HepG2 (cell line): ENCODE results near the gene PRCD. TPM values are rescaled to one million over a fixed set of nuclear protein-coding genes. Genes with fewer than 3 reads are reported as not detected.

Source experiments
- ARID2 ChIP-seq: sonication (generic); formaldehyde crosslinking; IDR thresholded peaks from 2 replicates; pipeline ENCODE4 v1.8.1; 2022; ENCODE audit warnings: mild to moderate bottlenecking, missing genetic modification reagents, borderline replicate concordance
- BHLHE40 ChIP-seq: IDR thresholded peaks from 2 replicates; pipeline ENCODE4 v1.6.1; 2011; ENCODE audit warnings: low read length, improper control_type of control experiment
- CREB3 ChIP-seq: sonication (generic); formaldehyde crosslinking; IDR thresholded peaks from 2 replicates; pipeline ENCODE4 v1.5.0; 2020; ENCODE audit warnings: missing genetic modification reagents
- FOSL2 ChIP-seq: sonication (generic); formaldehyde crosslinking; IDR thresholded peaks from 2 replicates; pipeline ENCODE4 v1.4.0; 2020; ENCODE audit warnings: missing genetic modification reagents
- MAFK ChIP-seq, 2 experiments: IDR thresholded peaks in 1 of 2; conservative IDR thresholded peaks in 1 of 2; 2 replicates each; pipeline ENCODE4 v1.6.1; 2011; ENCODE audit warnings: improper control_type of control experiment in 2 of 2, low read length in 2 of 2
- MTA1 ChIP-seq: sonication (generic); formaldehyde crosslinking; IDR thresholded peaks from 2 replicates; pipeline ENCODE4 v1.4.0; 2020; ENCODE audit warnings: missing genetic modification reagents, mild to moderate bottlenecking, borderline replicate concordance
- NR2F6 ChIP-seq, 2 experiments: IDR thresholded peaks; 2 replicates each; pipeline ENCODE4 v1.6.1; 2016; ENCODE audit warnings: antibody characterized with exemption in 1 of 2, mild to moderate bottlenecking in 1 of 2
- SMAD1 ChIP-seq: sonication (generic); formaldehyde crosslinking; IDR thresholded peaks from 2 replicates; pipeline ENCODE4 v1.4.0; 2020; ENCODE audit warnings: missing genetic modification reagents, low read depth, mild to moderate bottlenecking, borderline replicate concordance
- SUZ12 ChIP-seq: fragments of 150-350 bp; IDR thresholded peaks from 2 replicates; pipeline ENCODE4 v1.6.1; 2014; ENCODE audit warnings: low read depth, low read length
- ZFP62 ChIP-seq: sonication (generic); formaldehyde crosslinking; IDR thresholded peaks from 2 replicates; pipeline ENCODE4 v1.4.0; 2020; ENCODE audit warnings: missing genetic modification reagents
- ZMAT5 ChIP-seq: sonication (generic); formaldehyde crosslinking; IDR thresholded peaks from 2 replicates; pipeline ENCODE4 v1.5.0; 2020; ENCODE audit warnings: mild to moderate bottlenecking, low read depth, missing genetic modification reagents, borderline replicate concordance
- ZMYM2 ChIP-seq: sonication (generic); formaldehyde crosslinking; IDR thresholded peaks from 2 replicates; pipeline ENCODE4 v1.8.0; 2022; ENCODE audit warnings: mild to moderate bottlenecking, missing genetic modification reagents
- ZNF383 ChIP-seq: sonication (generic); formaldehyde crosslinking; IDR thresholded peaks from 2 replicates; pipeline ENCODE4 v1.4.0; 2020; ENCODE audit warnings: missing genetic modification reagents, mild to moderate bottlenecking, borderline replicate concordance
- ZZZ3 ChIP-seq: sonication (generic); formaldehyde crosslinking; IDR thresholded peaks from 2 replicates; pipeline ENCODE4 v1.4.0; 2020; ENCODE audit warnings: missing genetic modification reagents, mild to moderate bottlenecking, borderline replicate concordance
- polyA plus RNA-seq, 8 experiments: library from polyadenylated mRNA; depleted of rRNA in 3 of 8; stranded (reverse) in 7 of 8; unstranded in 1 of 8; fragments of >200 nt; fragmentation: Illumina TruSeq in 4 of 8; extraction: Trizol in 4 of 8; gene quantifications; 2 replicates each; pipeline versions ENCODE4 v1.2.1 to v1.2.3, GENCODE V29; 2011 to 2016; ENCODE audit warnings: low read depth in 4 of 8, missing spikeins in 1 of 8, mixed read lengths in 1 of 8; ENCODE audit not compliant: insufficient read depth in 1 of 8
- total RNA-seq, 5 experiments: library from RNA; depleted of rRNA; stranded (reverse); fragments of >200 nt; fragmentation: Illumina TruSeq; extraction: Trizol; gene quantifications; 2 replicates each; pipeline ENCODE4 v1.2.3, GENCODE V29; 2016; ENCODE audit warnings: low read depth in 1 of 5
- TF ChIP-seq, protein P1 (sequence below): sonication (generic); formaldehyde crosslinking; IDR thresholded peaks from 2 replicates; pipeline ENCODE4 v1.9.0; 2021; ENCODE audit warnings: missing genetic modification reagents, borderline replicate concordance
- TF ChIP-seq, protein P2 (sequence below): IDR thresholded peaks from 2 replicates; pipeline ENCODE4 v1.6.1; 2012; ENCODE audit warnings: low read length, improper control_type of control experiment
- TF ChIP-seq, protein P3 (sequence below): sonication (generic); formaldehyde crosslinking; conservative IDR thresholded peaks from 2 replicates; pipeline ENCODE4 v1.8.0; 2022; ENCODE audit warnings: mild to moderate bottlenecking, moderate library complexity, missing genetic modification reagents
- TF ChIP-seq, protein P4 (sequence below): IDR thresholded peaks from 2 replicates; pipeline ENCODE4 v1.6.1; 2016; ENCODE audit warnings: missing biosample characterization, missing genetic modification reagents, low read depth

PRCD gene
- total and polyA plus RNA-seq, 2 of the 13 experiments (the other 11 are each of a cell fraction or from before 2014, with no cell fraction given), result 0.51 TPM; not detected in 1

DNA sequence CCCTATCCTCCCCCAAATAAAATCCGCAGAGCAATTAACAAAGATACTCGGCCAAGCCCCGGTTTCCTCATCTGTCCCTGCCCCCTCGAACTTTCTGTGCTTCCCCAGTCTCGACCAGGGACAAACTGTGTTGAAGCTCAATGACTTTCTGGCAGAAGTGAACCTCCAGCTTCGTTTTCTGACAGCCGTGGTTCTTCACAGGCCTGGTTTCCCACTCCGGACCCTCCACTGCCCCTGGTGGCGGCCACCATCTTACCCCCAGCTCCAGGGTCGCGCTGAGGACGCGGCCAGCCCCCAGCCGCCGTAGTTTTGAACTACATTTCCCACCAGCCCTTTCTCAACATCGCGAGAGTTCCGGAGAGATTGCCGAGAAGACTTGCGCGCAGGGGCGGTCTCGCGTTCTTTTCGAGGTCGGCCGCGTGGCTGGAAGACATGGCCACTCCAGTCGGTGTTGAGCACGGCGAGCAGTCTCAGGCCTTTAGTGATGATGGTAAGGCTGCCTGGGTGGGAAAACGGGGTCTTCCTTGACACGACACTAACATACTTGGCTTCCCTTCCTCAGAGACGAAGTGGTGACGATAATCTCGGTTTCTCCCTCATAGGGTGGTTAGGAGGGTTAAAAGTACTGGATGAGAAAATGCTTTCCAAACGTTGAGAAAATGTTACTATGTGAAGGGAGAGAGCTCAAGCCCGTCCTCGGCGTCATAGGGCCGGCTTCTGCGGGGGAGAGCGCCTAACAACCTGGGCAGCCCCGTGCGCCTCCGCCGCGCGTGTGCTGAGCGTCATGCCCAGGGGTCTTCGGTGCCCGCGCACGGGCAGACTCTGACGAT is 17.7 kb downstream of the PRCD start (continued):
- no peak; the same call in 1 of the 2 replicates for TF ChIP-seq SMAD1 (CRISPR knock-in tag)
- TF ChIP-seq CREB3 (CRISPR knock-in tag), result no peak
- TF ChIP-seq NR2F6 (IDR thresholded peaks at IDR 0.05), result peak; percentile 45
- TF ChIP-seq NR2F6 (CRISPR knock-in tag; IDR thresholded peaks at IDR 0.05), result peak; percentile 53
- peak; percentile 88 for TF ChIP-seq SUZ12
- 0 out of 2 replicates have a peak, but pooled peaks have one; percentile 71 for TF ChIP-seq ZMYM2 (CRISPR knock-in tag)
- no peak for TF ChIP-seq ZFP62
- TF ChIP-seq ZNF383 (CRISPR knock-in tag), result peak; percentile 74; the same call in 1 of the 2 replicates
- no peak for TF ChIP-seq ZMAT5
- TF ChIP-seq, protein P1, sequence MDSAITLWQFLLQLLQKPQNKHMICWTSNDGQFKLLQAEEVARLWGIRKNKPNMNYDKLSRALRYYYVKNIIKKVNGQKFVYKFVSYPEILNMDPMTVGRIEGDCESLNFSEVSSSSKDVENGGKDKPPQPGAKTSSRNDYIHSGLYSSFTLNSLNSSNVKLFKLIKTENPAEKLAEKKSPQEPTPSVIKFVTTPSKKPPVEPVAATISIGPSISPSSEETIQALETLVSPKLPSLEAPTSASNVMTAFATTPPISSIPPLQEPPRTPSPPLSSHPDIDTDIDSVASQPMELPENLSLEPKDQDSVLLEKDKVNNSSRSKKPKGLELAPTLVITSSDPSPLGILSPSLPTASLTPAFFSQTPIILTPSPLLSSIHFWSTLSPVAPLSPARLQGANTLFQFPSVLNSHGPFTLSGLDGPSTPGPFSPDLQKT (CRISPR knock-in tag), result peak; percentile 45; the same call in 1 of the 2 replicates
- TF ChIP-seq ARID2, result peak; percentile 18; the same call in 1 of the 2 replicates
- TF ChIP-seq, protein P2, sequence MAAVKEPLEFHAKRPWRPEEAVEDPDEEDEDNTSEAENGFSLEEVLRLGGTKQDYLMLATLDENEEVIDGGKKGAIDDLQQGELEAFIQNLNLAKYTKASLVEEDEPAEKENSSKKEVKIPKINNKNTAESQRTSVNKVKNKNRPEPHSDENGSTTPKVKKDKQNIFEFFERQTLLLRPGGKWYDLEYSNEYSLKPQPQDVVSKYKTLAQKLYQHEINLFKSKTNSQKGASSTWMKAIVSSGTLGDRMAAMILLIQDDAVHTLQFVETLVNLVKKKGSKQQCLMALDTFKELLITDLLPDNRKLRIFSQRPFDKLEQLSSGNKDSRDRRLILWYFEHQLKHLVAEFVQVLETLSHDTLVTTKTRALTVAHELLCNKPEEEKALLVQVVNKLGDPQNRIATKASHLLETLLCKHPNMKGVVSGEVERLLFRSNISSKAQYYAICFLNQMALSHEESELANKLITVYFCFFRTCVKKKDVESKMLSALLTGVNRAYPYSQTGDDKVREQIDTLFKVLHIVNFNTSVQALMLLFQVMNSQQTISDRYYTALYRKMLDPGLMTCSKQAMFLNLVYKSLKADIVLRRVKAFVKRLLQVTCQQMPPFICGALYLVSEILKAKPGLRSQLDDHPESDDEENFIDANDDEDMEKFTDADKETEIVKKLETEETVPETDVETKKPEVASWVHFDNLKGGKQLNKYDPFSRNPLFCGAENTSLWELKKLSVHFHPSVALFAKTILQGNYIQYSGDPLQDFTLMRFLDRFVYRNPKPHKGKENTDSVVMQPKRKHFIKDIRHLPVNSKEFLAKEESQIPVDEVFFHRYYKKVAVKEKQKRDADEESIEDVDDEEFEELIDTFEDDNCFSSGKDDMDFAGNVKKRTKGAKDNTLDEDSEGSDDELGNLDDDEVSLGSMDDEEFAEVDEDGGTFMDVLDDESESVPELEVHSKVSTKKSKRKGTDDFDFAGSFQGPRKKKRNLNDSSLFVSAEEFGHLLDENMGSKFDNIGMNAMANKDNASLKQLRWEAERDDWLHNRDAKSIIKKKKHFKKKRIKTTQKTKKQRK, result no peak
- TF ChIP-seq, protein P3, sequence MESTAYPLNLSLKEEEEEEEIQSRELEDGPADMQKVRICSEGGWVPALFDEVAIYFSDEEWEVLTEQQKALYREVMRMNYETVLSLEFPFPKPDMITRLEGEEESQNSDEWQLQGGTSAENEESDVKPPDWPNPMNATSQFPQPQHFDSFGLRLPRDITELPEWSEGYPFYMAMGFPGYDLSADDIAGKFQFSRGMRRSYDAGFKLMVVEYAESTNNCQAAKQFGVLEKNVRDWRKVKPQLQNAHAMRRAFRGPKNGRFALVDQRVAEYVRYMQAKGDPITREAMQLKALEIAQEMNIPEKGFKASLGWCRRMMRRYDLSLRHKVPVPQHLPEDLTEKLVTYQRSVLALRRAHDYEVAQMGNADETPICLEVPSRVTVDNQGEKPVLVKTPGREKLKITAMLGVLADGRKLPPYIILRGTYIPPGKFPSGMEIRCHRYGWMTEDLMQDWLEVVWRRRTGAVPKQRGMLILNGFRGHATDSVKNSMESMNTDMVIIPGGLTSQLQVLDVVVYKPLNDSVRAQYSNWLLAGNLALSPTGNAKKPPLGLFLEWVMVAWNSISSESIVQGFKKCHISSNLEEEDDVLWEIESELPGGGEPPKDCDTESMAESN, result peak; percentile 87
- TF ChIP-seq FOSL2 (CRISPR knock-in tag), result peak; percentile 65
- TF ChIP-seq, protein P4, sequence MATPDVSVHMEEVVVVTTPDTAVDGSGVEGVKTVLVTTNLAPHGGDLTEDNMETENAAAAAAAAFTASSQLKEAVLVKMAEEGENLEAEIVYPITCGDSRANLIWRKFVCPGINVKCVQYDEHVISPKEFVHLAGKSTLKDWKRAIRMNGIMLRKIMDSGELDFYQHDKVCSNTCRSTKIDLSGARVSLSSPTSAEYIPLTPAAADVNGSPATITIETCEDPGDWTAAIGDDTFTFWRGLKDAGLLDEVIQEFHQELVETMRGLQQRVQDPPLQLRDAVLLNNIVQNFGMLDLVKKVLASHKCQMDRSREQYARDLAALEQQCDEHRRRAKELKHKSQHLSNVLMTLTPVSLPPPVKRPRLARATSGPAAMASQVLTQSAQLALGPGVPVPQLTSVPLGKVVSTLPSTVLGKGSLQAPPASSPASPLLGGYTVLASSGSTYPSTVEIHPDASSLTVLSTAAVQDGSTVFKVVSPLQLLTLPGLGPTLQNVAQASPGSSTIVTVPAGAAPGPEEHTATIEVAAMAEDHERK, result peak; percentile 73; the same call in 1 of the 2 replicates
- no peak for TF ChIP-seq MAFK (conservative IDR thresholded peaks at IDR 0.05 in 1 of 2, IDR thresholded peaks at IDR 0.05 in 1 of 2; ENCODE audit: low read length in 2 of 2)
- peak; percentile 87; the same call in 1 of the 2 replicates for TF ChIP-seq MTA1 (CRISPR knock-in tag)
- peak; percentile 41; the same call in 1 of the 2 replicates for TF ChIP-seq BHLHE40
- TF ChIP-seq ZZZ3 (CRISPR knock-in tag), result no peak; the same call in 1 of the 2 replicates
